ENCODE measurements around the gene MAP1S. TPM values are rescaled to one million over a fixed set of nuclear protein-coding genes. Genes with fewer than 3 reads are reported as not detected.

MAP1S gene
- polyA plus RNA-seq, 1 of the 3 experiments (the other 2 are of a cell fraction), result 18.4 TPM

GRCh38 chr19:17726136-17726741 lies 7.0 kb downstream of the MAP1S start:
- CTCF ChIA-PET, result interaction anchor here (0.7 to 1.6 kb wide), 8 partner anchors 9 to 128 kb away, joined by 3 to 6 read pairs (median 3); no protein-coding TSS in a partner anchor

DNA sequence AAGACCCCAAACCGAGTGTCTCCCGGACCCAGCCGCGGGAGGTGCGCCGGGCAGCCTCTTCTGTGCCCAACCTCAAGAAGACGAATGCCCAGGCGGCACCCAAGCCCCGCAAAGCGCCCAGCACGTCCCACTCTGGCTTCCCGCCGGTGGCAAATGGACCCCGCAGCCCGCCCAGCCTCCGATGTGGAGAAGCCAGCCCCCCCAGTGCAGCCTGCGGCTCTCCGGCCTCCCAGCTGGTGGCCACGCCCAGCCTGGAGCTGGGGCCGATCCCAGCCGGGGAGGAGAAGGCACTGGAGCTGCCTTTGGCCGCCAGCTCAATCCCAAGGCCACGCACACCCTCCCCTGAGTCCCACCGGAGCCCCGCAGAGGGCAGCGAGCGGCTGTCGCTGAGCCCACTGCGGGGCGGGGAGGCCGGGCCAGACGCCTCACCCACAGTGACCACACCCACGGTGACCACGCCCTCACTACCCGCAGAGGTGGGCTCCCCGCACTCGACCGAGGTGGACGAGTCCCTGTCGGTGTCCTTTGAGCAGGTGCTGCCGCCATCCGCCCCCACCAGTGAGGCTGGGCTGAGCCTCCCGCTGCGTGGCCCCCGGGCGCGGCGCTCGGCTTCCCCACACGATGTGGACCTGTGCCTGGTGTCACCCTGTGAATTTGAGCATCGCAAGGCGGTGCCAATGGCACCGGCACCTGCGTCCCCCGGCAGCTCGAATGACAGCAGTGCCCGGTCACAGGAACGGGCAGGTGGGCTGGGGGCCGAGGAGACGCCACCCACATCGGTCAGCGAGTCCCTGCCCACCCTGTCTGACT lies 7.9 kb downstream of the MAP1S start:
- Histone ChIP-seq H2AFZ (ENCODE audit: low read depth) (no peak overlapping the region), H3K9ac (no peak overlapping the region), H4K20me1 (ENCODE audit: insufficient read depth) (peaks cover 35% of the 10 kb centered on the region), H3K4me2 (no peak overlapping the region), H3K27ac (ENCODE audit: low read depth in 2 of 2, low read length in 1 of 2) (no peak overlapping the region), H3K27me3 (ENCODE audit: insufficient read depth) (no peaks in the 10 kb centered on the region), H3K9me3 (no peaks in the 10 kb centered on the region), H3K79me2 (ENCODE audit: insufficient read depth) (peaks cover 46% of the 10 kb centered on the region), H3K4me1 (ENCODE audit: control insufficient read depth in 1 of 2, insufficient read depth in 2 of 2, low read depth in 1 of 2, low read length in 1 of 2) (peaks cover 0 to 2% of the 10 kb centered on the region in 2 experiments; a peak in 1 of 4 replicates), H3K36me3 (replicated peaks in 1 of 2; ENCODE audit: control insufficient read depth in 1 of 2, insufficient read depth in 2 of 2, low read length in 1 of 2) (peaks cover 38 to 47% of the 10 kb centered on the region in 2 experiments), H3K4me3 (ENCODE audit: low read depth in 2 of 2, low read length in 1 of 2) (no peak overlapping the region), H3K9me2 (no peaks in the 10 kb centered on the region), H3F3A (replicated peaks; ENCODE audit: insufficient read depth) (peaks cover 3% of the 10 kb centered on the region)
- DNase-seq, result no peak
- no peak for TF ChIP-seq SMC3 (IDR thresholded peaks at IDR 0.05; ENCODE audit: low read depth, low read length)
- TF ChIP-seq RXRA (IDR thresholded peaks at IDR 0.05; ENCODE audit: borderline replicate concordance, low read depth), result no peak
- TF ChIP-seq, protein P1, sequence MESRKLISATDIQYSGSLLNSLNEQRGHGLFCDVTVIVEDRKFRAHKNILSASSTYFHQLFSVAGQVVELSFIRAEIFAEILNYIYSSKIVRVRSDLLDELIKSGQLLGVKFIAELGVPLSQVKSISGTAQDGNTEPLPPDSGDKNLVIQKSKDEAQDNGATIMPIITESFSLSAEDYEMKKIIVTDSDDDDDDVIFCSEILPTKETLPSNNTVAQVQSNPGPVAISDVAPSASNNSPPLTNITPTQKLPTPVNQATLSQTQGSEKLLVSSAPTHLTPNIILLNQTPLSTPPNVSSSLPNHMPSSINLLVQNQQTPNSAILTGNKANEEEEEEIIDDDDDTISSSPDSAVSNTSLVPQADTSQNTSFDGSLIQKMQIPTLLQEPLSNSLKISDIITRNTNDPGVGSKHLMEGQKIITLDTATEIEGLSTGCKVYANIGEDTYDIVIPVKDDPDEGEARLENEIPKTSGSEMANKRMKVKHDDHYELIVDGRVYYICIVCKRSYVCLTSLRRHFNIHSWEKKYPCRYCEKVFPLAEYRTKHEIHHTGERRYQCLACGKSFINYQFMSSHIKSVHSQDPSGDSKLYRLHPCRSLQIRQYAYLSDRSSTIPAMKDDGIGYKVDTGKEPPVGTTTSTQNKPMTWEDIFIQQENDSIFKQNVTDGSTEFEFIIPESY (IDR thresholded peaks at IDR 0.05; ENCODE audit: borderline replicate concordance, low read depth), result no peak
- TF ChIP-seq, protein P2, sequence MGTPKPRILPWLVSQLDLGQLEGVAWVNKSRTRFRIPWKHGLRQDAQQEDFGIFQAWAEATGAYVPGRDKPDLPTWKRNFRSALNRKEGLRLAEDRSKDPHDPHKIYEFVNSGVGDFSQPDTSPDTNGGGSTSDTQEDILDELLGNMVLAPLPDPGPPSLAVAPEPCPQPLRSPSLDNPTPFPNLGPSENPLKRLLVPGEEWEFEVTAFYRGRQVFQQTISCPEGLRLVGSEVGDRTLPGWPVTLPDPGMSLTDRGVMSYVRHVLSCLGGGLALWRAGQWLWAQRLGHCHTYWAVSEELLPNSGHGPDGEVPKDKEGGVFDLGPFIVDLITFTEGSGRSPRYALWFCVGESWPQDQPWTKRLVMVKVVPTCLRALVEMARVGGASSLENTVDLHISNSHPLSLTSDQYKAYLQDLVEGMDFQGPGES (IDR thresholded peaks at IDR 0.05; ENCODE audit: low read depth, low read length), result no peak
- WGBS (ENCODE audit: low lambda C conversion rate), result 95% methylated on average over 7 of the region's 62 CpGs
- ChIA-PET POLR2A (no interaction called here), CTCF (interaction anchor here (1.0 to 1.6 kb wide), 3 partner anchors 11 to 128 kb away, joined by 3 to 4 read pairs (median 3); no protein-coding TSS in a partner anchor)

More at GRCh38 chr19:17726136-17726741, 7.0 kb downstream of the MAP1S start:
- no peak overlapping the region for H3K9ac ChIP-seq
- H3K36me3 ChIP-seq (replicated peaks in 1 of 2; ENCODE audit: control insufficient read depth in 1 of 2, insufficient read depth in 2 of 2, low read length in 1 of 2), result peaks cover 38 to 40% of the 10 kb centered on the region in 2 experiments
- peaks cover 0 to 11% of the 10 kb centered on the region in 2 experiments; a peak in 1 of 4 replicates for H3K4me1 ChIP-seq (ENCODE audit: control insufficient read depth in 1 of 2, insufficient read depth in 2 of 2, low read depth in 1 of 2, low read length in 1 of 2)
- peaks cover 35% of the 10 kb centered on the region for H4K20me1 ChIP-seq (ENCODE audit: insufficient read depth)
- no peak overlapping the region for H2AFZ ChIP-seq (ENCODE audit: low read depth)
- no peaks in the 10 kb centered on the region for H3K9me2 ChIP-seq
- H3F3A ChIP-seq (replicated peaks; ENCODE audit: insufficient read depth), result peaks cover 3% of the 10 kb centered on the region
- H3K27ac ChIP-seq (ENCODE audit: low read depth in 2 of 2, low read length in 1 of 2), result no peak overlapping the region
- POLR2A ChIA-PET, result interaction anchor here (0.9 kb wide), 1 partner anchor 120 kb away, joined by 3 read pairs; no protein-coding TSS in a partner anchor
- H3K9me3 ChIP-seq, result no peaks in the 10 kb centered on the region
- H3K4me2 ChIP-seq, result no peak overlapping the region
- no peak for DNase-seq
- 95% methylated on average over 12 of the region's 59 CpGs for WGBS (ENCODE audit: low lambda C conversion rate)
- H3K4me3 ChIP-seq (ENCODE audit: low read depth in 2 of 2, low read length in 1 of 2), result no peak overlapping the region
- no peaks in the 10 kb centered on the region for H3K27me3 ChIP-seq (ENCODE audit: insufficient read depth)
- peaks cover 46% of the 10 kb centered on the region for H3K79me2 ChIP-seq (ENCODE audit: insufficient read depth)
- TF ChIP-seq FOXJ3 (CRISPR knock-in tag; IDR thresholded peaks at IDR 0.05) (no peak), NRF1 (IDR thresholded peaks at IDR 0.05; ENCODE audit: low read depth, low read length) (no peak), POLR2AphosphoS5 (IDR thresholded peaks at IDR 0.05; ENCODE audit: low read depth, low read length) (no peak)

All from SK-N-SH (cell line).